ENCODE measurements around the gene GAGE2A. TPM values are rescaled to one million over a fixed set of nuclear protein-coding genes. Genes with fewer than 3 reads are reported as not detected.
"Not testable (repeated sequence)": the region's sequence is repeated elsewhere in the genome, so short reads cannot be mapped to it uniquely, and the experiment has no call there.

Gene GAGE2A
- total RNA-seq, result not detected

GRCh38 chrX:49589196-49589595 lies at the start of gene GAGE2A:
GAGE2A (plus strand) TSS chrX:49589496; CDS start chrX:49590651, 1,155 bp downstream.
- WGBS, 2 donors, result no CpG with 5 or more reads among the region's 16 CpGs
- H3K9me3 ChIP-seq; H3K27me3 ChIP-seq; ATAC-seq; H3K4me3 ChIP-seq; H3K27ac ChIP-seq; intact Hi-C loops (cut with DNase I); H3K4me1 ChIP-seq; DNase-seq; H3K36me3 ChIP-seq (replicated peaks in 1 of 2; ENCODE audit: insufficient read depth in 1 of 2, low read depth in 2 of 2): not testable (repeated sequence)

GRCh38 chrX:49541433-49541832 lies 47.9 kb upstream of the GAGE2A start, which contains the start of gene GAGE12D:
GAGE12D (plus strand) TSS chrX:49541733; CDS start chrX:49542888, 1,155 bp downstream.
- WGBS, 2 donors, result no CpG with 5 or more reads among the region's 16 CpGs
- H3K27me3 ChIP-seq; H3K4me1 ChIP-seq; H3K27ac ChIP-seq; ATAC-seq; H3K36me3 ChIP-seq (replicated peaks in 1 of 2; ENCODE audit: insufficient read depth in 1 of 2, low read depth in 2 of 2); intact Hi-C loops (cut with DNase I); H3K9me3 ChIP-seq; H3K4me3 ChIP-seq; DNase-seq: not testable (repeated sequence)

DNA sequence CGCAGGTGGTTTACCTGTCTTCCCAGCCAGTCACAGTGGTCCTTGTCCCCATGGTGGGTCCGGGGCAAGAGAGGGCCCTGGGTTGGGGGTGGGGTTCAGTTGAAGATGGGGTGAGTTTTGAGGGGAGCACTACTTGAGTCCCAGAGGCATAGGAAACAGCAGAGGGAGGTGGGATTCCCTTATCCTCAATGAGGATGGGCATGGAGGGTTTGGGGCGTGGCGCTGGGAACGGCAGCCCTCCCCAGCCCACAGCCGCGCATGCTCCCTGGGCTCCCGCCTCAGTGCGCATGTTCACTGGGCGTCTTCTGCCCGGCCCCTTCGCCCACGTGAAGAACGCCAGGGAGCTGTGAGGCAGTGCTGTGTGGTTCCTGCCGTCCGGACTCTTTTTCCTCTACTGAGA lies 38.3 kb upstream of the GAGE2A start, which contains the start of gene GAGE12E:
Gene GAGE12E (plus strand): TSS at position 301 of the 400 bp plus-strand sequence. CDS start 1,155 bp downstream, outside the sequence.
- DNase-seq; H3K36me3 ChIP-seq (replicated peaks in 1 of 2; ENCODE audit: insufficient read depth in 1 of 2, low read depth in 2 of 2); intact Hi-C loops (cut with DNase I); H3K27ac ChIP-seq; H3K4me3 ChIP-seq; H3K27me3 ChIP-seq; H3K9me3 ChIP-seq; ATAC-seq; H3K4me1 ChIP-seq: not testable (repeated sequence)
- no CpG with 5 or more reads among the region's 16 CpGs for WGBS, 2 donors

- intact Hi-C loops (cut with DNase I); H3K27me3 ChIP-seq; DNase-seq; ATAC-seq; H3K36me3 ChIP-seq (replicated peaks in 1 of 2; ENCODE audit: insufficient read depth in 1 of 2, low read depth in 2 of 2); H3K27ac ChIP-seq; H3K9me3 ChIP-seq; H3K4me1 ChIP-seq; H3K4me3 ChIP-seq: not testable (repeated sequence)
- WGBS, 2 donors, result no CpG with 5 or more reads among the region's 16 CpGs
These were observed 28.8 kb upstream of the GAGE2A start, which contains the start of gene GAGE12F for GRCh38 chrX:49560542-49560941. GAGE12F (plus strand) TSS chrX:49560842; CDS start chrX:49561997, 1,155 bp downstream.

DNA sequence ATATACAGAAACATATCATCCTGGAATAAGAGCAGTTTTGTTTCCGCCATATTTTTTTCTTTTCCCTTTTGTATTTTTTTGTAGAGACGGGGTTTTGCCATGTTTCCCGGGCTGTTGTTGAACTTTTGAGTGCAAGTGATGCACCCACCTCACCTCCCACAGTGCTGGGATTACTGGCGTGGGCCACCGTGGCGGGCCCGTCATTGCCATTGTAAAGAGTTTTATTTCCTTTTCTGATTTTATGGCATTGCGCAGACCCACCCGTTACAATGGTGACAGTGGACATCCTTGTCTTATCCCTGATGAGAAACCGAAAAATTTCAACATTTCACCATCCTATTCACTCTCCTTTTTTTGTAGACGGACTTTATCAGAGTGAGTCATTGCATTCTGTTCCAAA lies 20.6 kb upstream of the GAGE2A start:
- ATAC-seq; H3K36me3 ChIP-seq (replicated peaks in 1 of 2; ENCODE audit: insufficient read depth in 1 of 2, low read depth in 2 of 2); H3K4me3 ChIP-seq; H3K4me1 ChIP-seq; H3K9me3 ChIP-seq; H3K27me3 ChIP-seq; intact Hi-C loops (cut with DNase I); H3K27ac ChIP-seq: not testable (repeated sequence)
- peak in 1 of 4 donors; percentile 3 for DNase-seq
- 100% methylated on average over 4 of the region's 11 CpGs; no CpG with 5 or more reads in 1 of the 2 donors for WGBS, 2 donors

DNA sequence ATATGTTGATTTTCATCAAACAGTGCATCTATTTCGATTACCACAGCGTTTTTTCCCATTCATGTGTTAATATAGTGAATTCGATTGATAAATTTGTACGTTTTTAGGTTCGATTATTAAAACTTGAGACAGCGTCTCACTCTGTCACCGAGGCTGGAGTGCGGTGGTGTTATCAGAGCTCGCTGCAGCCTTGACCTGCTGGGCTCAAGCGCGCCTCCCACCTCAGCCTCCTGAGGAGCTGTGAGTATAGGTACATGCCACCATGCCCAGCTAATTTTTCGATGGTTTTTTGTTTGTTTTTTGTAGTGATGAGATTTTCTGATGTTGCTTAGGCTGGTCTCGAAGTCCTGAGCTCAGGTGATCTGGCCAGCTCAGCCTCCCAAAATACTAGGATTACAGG lies 20.1 kb upstream of the GAGE2A start:
- H3K4me3 ChIP-seq; ATAC-seq; H3K4me1 ChIP-seq; H3K9me3 ChIP-seq; H3K27me3 ChIP-seq; H3K36me3 ChIP-seq (replicated peaks in 1 of 2; ENCODE audit: insufficient read depth in 1 of 2, low read depth in 2 of 2); intact Hi-C loops (cut with DNase I); H3K27ac ChIP-seq: not testable (repeated sequence)
- peak in 1 of 4 donors; percentile 1 for DNase-seq
- WGBS, 2 donors, result 71% methylated on average over 7 of the region's 13 CpGs; no CpG with 5 or more reads in 1 of the 2 donors

- intact Hi-C loops (cut with DNase I); H3K4me3 ChIP-seq; H3K27me3 ChIP-seq; DNase-seq; H3K9me3 ChIP-seq; ATAC-seq; H3K36me3 ChIP-seq (replicated peaks in 1 of 2; ENCODE audit: insufficient read depth in 1 of 2, low read depth in 2 of 2); H3K4me1 ChIP-seq; H3K27ac ChIP-seq: not testable (repeated sequence)
- no CpG with 5 or more reads among the region's 16 CpGs for WGBS, 2 donors
These were observed 19.2 kb upstream of the GAGE2A start, which contains the start of gene GAGE12G for GRCh38 chrX:49570100-49570499. GAGE12G (plus strand) TSS chrX:49570400; CDS start chrX:49571555, 1,155 bp downstream.

- not testable (repeated sequence) for H3K27me3 ChIP-seq
These were observed 9.6 kb upstream of the GAGE2A start, which contains the start of gene GAGE12H for GRCh38 chrX:49579649-49580048. GAGE12H (plus strand) TSS chrX:49579949; CDS start chrX:49581104, 1,155 bp downstream.

GRCh38 chrX:49589769-49590478 lies 628 bp downstream of the GAGE2A start:
- H3K36me3 ChIP-seq (replicated peaks in 1 of 2; ENCODE audit: insufficient read depth in 1 of 2, low read depth in 2 of 2); H3K4me3 ChIP-seq; ATAC-seq; intact Hi-C loops (cut with DNase I); H3K4me1 ChIP-seq; H3K27me3 ChIP-seq; H3K27ac ChIP-seq; H3K9me3 ChIP-seq: not testable (repeated sequence)
- 88 to 89% methylated on average over 27 to 30 of the region's 37 CpGs for WGBS, 2 donors
- DNase-seq, result peak in 2 of 4 donors; percentile 6 to 24

More at GRCh38 chrX:49579649-49580048, 9.6 kb upstream of the GAGE2A start, which contains the start of gene GAGE12H:
- H3K36me3 ChIP-seq (replicated peaks in 1 of 2; ENCODE audit: insufficient read depth in 1 of 2, low read depth in 2 of 2); H3K9me3 ChIP-seq; H3K4me3 ChIP-seq; H3K4me1 ChIP-seq; H3K27ac ChIP-seq; DNase-seq; intact Hi-C loops (cut with DNase I); ATAC-seq: not testable (repeated sequence)
- WGBS, 2 donors, result no CpG with 5 or more reads among the region's 16 CpGs

DNA sequence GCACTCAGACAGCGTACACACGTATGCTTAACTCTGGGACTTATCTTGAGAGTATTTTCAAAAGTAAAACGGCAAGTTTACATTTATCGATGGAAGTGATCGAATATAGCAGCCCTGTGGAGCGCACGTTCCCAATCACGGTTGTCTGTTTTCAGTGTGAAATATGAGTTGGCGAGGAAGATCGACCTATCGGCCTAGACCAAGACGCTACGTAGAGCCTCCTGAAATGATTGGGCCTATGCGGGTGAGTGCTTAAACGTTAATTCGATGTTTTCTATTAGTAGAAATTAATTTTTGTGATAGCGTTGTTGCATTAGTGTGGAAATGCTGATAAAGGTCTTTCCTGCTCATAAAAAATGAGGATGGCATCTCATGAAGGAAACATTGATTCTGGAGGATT lies 1.2 kb downstream of the GAGE2A start:
- intact Hi-C loops (cut with DNase I); H3K9me3 ChIP-seq; H3K36me3 ChIP-seq (replicated peaks in 1 of 2; ENCODE audit: insufficient read depth in 1 of 2, low read depth in 2 of 2); H3K27me3 ChIP-seq; H3K4me1 ChIP-seq; ATAC-seq; DNase-seq; H3K4me3 ChIP-seq; H3K27ac ChIP-seq: not testable (repeated sequence)
- 88 to 92% methylated on average over 12 to 15 of the region's 17 CpGs for WGBS, 2 donors

GRCh38 chrX:49598720-49599119 lies 9.4 kb downstream of the GAGE2A start, which contains the start of gene GAGE1:
GAGE1 (plus strand) TSS chrX:49599020; CDS start chrX:49600175, 1,155 bp downstream.
- H3K9me3 ChIP-seq; DNase-seq; H3K27me3 ChIP-seq; H3K4me3 ChIP-seq; ATAC-seq; H3K4me1 ChIP-seq; H3K36me3 ChIP-seq (replicated peaks in 1 of 2; ENCODE audit: insufficient read depth in 1 of 2, low read depth in 2 of 2); intact Hi-C loops (cut with DNase I); H3K27ac ChIP-seq: not testable (repeated sequence)
- no CpG with 5 or more reads among the region's 16 CpGs for WGBS, 2 donors

Measured in body of pancreas (tissue), 4 donors.